Chondrocyte (in vitro differentiated cells): ENCODE measurements around the gene PCNA. TPM values are rescaled to one million over a fixed set of nuclear protein-coding genes. Genes with fewer than 3 reads are reported as not detected.

Experiments
- DNase-seq: peaks from one replicate; pipeline ENCODE4 v3.0.0; 2021; ENCODE audit warnings: mixed read lengths, low spot score
- H3K27ac Mint-ChIP-seq: one replicate; pipeline ENCODE4 v1.8.0; 2021; ENCODE audit warnings: mild to moderate bottlenecking, moderate library complexity, mixed read lengths; ENCODE audit not compliant: unreplicated experiment
- H3K27me3 Mint-ChIP-seq: 2 replicates; pipeline ENCODE4 v1.8.0; 2021; ENCODE audit warnings: low read depth, mixed read lengths
- H3K36me3 Mint-ChIP-seq: 2 replicates; pipeline ENCODE4 v1.8.0; 2021; ENCODE audit warnings: low read depth, mixed read lengths
- H3K4me1 Mint-ChIP-seq: 2 replicates; pipeline ENCODE4 v1.8.0; 2021; ENCODE audit warnings: low read depth, mild to moderate bottlenecking, mixed read lengths
- H3K4me3 Mint-ChIP-seq: one replicate; pipeline ENCODE4 v1.8.0; 2021; ENCODE audit warnings: mild to moderate bottlenecking, moderate library complexity, mixed read lengths; ENCODE audit not compliant: unreplicated experiment
- H3K9me3 Mint-ChIP-seq: 2 replicates; pipeline ENCODE4 v1.8.0; 2021; ENCODE audit warnings: low read depth, mixed read lengths
- CTCF ChIP-seq: fragments of 200-600 bp; sonication (generic); IDR thresholded peaks from 2 replicates; pipeline ENCODE4 v1.5.0; 2021; ENCODE audit warnings: antibody characterized with exemption, mild to moderate bottlenecking, moderate library complexity
- total RNA-seq: library from RNA; stranded (reverse); gene quantifications from 3 replicates; pipeline ENCODE4 v1.2.1, GENCODE V29; 2021

PCNA gene
- total RNA-seq, 1 donor from 2014 or later = 46.3 TPM

GRCh38 chr20:5070570-5070969 is 49.2 kb downstream of the PCNA start:
- DNase-seq = no peak
- Mint-ChIP-seq H3K27ac (no peak overlapping the region), H3K4me3 (no peak overlapping the region), H3K9me3 (no peaks in the 10 kb centered on the region), H3K27me3 (no peaks in the 10 kb centered on the region), H3K36me3 (no peaks in the 10 kb centered on the region), H3K4me1 (peaks cover 31% of the 10 kb centered on the region)
- no peak for TF ChIP-seq CTCF

- Mint-ChIP-seq H3K27me3 (no peaks in the 10 kb centered on the region), H3K36me3 (no peaks in the 10 kb centered on the region), H3K4me3 (no peak overlapping the region), H3K27ac (no peak overlapping the region), H3K9me3 (no peaks in the 10 kb centered on the region), H3K4me1 (peaks cover 32% of the 10 kb centered on the region)
- no peak for TF ChIP-seq CTCF
- DNase-seq = no peak
Observed at GRCh38 chr20:5070081-5070480, 49.7 kb downstream of the PCNA start.

GRCh38 chr20:5069141-5069806 is 50.5 kb downstream of the PCNA start:
- no peaks in the 10 kb centered on the region for H3K27me3 Mint-ChIP-seq
- no peaks in the 10 kb centered on the region for H3K36me3 Mint-ChIP-seq
- no peak overlapping the region for H3K4me3 Mint-ChIP-seq
- DNase-seq = no peak
- TF ChIP-seq CTCF = no peak
- no peaks in the 10 kb centered on the region for H3K9me3 Mint-ChIP-seq
- H3K4me1 Mint-ChIP-seq = peaks cover 29% of the 10 kb centered on the region
- no peak overlapping the region for H3K27ac Mint-ChIP-seq

- H3K36me3 Mint-ChIP-seq = no peaks in the 10 kb centered on the region
- H3K27me3 Mint-ChIP-seq = no peaks in the 10 kb centered on the region
- no peak for DNase-seq
- no peak for TF ChIP-seq CTCF
- no peak overlapping the region for H3K27ac Mint-ChIP-seq
- no peak overlapping the region for H3K4me3 Mint-ChIP-seq
- no peaks in the 10 kb centered on the region for H3K9me3 Mint-ChIP-seq
- peaks cover 17% of the 10 kb centered on the region for H3K4me1 Mint-ChIP-seq
Observed at GRCh38 chr20:5067877-5068645, 51.7 kb downstream of the PCNA start.

GRCh38 chr20:5065879-5066383 is 53.8 kb downstream of the PCNA start:
- Mint-ChIP-seq H3K9me3 (no peaks in the 10 kb centered on the region), H3K36me3 (no peaks in the 10 kb centered on the region), H3K27ac (peak overlapping the region; percentile 50), H3K27me3 (no peaks in the 10 kb centered on the region), H3K4me1 (peaks cover 8% of the 10 kb centered on the region), H3K4me3 (no peak overlapping the region)
- no peak for DNase-seq
- no peak for TF ChIP-seq CTCF
